Pericardium fibroblast (primary cell): ENCODE data around the gene TINAG. TPM values are rescaled to one million over a fixed set of nuclear protein-coding genes. Genes with fewer than 3 reads are reported as not detected.

Source experiments
- total RNA-seq: library from RNA; depleted of rRNA; stranded (reverse); fragments of >200 nt; gene quantifications from 2 replicates; pipeline ENCODE4 v1.2.3, GENCODE V29; 2015

The TINAG gene, protein sequence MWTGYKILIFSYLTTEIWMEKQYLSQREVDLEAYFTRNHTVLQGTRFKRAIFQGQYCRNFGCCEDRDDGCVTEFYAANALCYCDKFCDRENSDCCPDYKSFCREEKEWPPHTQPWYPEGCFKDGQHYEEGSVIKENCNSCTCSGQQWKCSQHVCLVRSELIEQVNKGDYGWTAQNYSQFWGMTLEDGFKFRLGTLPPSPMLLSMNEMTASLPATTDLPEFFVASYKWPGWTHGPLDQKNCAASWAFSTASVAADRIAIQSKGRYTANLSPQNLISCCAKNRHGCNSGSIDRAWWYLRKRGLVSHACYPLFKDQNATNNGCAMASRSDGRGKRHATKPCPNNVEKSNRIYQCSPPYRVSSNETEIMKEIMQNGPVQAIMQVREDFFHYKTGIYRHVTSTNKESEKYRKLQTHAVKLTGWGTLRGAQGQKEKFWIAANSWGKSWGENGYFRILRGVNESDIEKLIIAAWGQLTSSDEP
- not detected in 2 replicates for total RNA-seq

DNA sequence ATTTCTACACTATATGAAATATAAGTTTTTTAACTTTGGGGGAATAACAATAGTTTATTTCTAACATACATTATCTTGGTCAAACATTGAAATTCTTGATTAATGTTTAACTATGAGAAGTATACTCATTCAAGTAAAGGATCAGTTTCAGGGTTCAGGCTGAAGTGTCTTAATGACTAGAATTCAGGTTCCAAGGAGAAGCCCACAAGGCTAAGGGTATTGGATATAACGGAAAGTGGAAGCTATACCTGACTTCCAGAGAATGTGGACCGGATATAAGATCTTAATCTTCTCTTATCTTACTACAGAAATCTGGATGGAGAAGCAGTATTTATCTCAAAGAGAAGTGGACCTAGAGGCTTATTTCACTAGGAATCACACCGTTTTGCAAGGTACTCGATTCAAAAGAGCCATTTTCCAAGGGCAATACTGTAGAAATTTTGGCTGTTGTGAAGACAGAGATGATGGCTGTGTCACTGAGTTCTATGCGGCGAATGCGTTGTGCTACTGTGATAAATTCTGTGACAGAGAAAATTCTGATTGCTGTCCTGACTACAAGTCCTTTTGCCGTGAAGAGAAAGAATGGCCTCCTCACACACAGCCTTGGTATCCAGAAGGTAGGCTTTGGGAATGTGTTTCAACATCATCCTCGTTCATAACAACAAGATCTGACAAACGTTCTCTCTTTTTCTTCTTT is at the start of gene TINAG:
TSS of gene TINAG (plus strand) at position 153 of the 697 bp plus-strand sequence. CDS start at position 263, 110 bp downstream.

Other genes starting within 250 kb of the TINAG start
- gene MLIP, start 197.0 kb upstream of the TINAG start, total RNA-seq, result 1.3 TPM in 1 of 2 replicates, not detected in the other